ELR (cell line): ENCODE results near the gene CIAO3.

ENCODE experiments used
- DNase-seq: peaks from one replicate; pipeline ENCODE4 v3.0.0-alpha.2; 2015; ENCODE audit warnings: low read depth

The CIAO3 gene

DNA sequence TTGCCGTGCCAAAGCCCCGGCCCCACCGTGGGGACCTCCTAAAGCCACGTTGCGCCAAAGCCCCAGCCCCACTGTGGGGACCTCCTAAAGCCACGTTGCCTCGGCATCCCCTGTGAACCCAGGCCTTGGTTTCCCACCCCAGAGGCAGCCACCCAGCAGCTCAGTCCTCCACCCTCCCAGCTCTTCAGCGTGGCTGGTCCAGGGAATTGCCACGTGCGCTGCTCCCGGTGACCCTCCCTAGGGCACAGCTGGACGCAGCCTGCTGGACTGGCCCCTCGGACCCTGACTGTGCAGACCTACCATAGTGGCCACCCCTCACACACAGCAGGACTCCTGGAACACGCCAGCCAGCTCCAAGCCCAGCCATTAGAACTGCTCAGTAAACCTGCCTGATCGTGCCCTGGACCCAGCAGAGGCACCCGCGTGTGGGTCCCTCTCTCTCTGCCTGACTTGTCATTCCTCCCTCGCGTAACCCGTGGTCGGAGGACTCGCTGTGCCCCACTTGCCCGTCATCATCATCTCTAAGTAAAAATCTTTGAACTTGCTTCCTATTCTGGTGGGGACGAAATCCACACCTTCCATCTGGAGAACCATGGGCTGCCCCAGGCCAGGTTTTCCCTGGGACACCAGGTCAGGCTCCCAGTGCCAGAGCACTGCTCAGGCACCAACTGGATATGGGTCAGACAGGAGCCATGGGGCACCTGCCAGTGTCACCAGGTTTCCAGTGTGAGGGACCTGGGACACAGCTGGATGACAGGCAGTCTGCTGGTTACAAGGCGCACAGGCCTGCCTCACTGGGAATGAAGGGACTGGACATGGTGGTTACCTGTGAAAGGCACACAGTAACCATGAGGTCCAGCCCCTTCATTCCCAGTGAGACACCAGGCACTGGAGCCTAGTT lies 5.6 kb downstream of the CIAO3 start:
- DNase-seq: no peak

DNA sequence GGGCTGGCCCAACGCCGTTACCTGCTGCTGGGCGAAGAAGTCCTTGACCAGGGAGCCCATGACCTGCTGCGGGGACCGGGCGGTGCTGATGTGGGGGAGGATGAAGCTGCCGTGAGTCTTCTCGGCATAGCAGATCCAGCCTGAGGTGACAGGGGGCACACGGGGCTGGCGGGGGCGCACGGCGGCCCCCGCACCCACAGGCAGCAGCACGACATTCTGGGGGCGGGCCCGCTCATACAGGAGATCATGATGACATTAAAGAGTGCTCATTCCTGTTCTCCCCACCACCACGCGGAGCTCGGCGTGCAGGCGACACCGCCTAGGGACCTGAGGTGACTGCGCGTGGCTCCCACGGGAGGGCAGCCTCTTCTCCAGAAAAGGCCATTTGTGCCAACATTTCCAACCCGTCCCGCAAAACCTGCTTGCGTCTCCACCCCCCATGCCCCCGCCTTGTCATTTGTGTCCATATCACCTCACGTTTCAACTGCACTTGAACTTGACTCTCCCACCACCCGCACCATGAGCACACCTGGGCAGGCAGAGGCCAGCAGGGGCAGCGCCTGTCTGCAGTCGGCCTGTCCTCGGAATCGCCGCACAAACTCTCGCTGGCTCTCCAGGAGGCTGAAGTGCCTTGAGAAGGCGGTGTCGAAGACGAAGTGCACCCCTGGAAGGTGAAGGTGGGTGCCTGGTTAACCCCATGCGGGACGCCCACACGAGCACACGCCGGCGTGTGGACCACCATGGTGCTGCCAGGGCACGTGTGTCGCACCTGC lies 6.4 kb downstream of the CIAO3 start:
- DNase-seq: no peak

DNA sequence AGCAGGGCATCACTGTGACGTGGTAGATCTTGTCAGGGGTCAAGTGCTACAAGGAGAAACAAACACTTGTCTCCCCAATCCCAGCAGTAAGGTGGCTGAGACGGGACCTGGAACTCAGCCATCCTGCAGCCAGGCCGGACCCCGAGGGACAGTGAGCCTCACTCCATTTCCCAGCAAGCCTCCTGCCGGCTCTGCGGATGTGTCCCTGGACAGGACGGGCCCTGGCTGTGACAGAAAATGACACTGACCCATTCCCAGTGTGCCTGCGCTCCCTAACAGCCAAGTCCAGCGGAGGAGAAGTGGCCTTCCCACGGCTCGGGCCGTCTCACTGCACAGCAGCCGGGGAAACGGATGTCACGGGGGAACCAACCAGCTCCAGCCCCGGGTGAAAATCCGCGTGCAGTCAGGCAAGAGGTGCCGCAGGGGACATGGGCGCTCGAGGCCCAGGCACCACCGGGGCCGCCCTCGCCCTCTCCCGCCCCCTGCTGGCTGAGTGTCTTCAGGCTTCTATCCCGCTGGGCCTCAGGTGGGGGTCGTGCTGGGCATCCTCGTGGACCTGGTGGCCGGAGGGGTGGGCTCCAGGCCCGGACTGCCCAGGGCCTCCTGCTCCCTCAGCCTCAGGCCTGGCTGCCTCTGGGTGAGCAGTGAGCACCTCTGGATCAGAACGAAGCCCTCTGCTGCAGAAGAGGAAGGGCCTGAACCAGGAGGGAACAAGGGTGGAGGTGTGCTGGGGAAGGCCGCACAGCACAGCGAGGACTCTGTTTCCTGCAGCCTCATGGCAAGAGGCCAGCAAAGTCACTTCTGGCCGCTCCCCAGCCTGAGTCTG lies 7.2 kb downstream of the CIAO3 start:
- peak; percentile 24 for DNase-seq

DNA sequence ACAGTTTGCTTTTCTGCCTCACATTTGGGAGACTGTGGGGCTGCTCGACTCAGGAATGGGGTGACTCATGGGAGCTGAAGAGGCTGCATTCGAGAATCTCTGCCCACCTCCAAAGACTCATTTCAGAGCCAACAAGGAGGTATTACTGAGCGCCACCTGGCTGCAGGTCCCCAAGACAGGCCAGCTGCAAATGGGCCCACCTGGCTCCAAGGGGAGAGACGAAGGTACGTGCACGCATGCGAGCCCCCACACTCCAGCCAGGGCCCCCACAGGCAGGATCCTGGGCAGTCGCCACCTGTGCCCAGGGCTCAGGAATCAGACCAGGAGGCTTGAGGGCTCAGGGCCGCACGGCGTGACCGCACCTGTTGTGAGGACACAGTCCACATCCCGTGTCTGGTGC lies 7.9 kb downstream of the CIAO3 start:
- peak; percentile 54 for DNase-seq

DNA sequence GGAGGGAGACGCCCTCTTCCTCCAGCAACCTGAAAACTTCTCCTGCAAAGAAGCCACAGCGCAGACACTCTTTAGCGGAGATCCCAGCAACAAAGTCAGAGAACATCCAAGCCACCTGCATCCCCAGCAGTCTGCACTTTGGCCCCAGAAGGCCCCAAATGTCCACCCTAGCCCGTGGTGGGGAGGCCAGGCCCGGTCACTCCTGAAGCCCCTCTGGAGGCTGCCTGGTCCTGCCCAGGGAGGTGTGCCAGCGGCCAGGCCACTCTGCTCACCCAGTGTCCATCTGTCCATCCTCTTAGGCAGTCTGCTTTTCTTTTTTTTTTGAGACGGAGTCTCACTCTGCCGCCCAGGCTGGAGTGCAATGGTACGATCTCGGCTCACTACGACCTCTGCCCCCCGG lies 8.5 kb downstream of the CIAO3 start:
- no peak for DNase-seq

DNA sequence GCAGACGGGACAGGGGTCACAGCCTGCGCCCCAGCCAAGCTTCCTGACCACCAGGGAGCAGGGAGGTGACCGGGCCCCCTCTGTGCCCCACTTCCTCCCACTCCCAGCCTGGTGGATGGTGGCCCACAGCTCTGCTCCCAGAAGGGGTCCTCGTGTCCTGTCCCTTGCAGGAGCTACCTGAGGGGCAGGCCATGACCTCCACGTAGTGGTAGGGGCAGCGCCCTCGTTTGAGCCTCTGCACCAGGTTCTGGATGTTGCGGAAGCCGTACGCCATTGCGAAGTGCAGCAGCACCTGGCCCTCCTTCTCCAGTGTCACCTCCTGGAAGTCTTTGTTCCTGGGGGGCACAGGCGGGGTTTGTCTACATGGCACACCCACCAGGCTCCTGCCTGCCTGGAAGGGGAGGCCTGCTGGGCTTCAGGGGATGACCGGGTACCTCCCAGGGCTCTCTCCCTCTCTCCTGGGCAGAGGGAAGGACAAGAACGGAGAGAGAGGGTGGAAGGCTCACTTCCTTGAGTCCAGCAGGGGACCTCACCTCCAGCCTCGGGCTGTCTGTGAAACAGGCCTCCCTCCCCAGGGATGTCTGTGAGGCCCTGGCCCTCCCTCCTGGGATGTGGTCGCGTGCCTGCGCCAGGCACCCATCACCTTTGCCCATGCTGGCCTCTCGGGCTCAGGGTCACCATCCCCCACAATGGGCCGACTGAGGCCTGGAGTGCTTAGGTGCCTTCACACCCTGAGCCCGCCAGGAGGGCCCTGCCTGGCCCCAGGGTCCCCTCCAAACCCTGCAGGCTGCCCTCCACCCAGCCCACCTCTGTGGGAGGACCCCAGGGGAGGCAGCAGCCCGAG lies 9.9 kb downstream of the CIAO3 start:
- no peak for DNase-seq

DNA sequence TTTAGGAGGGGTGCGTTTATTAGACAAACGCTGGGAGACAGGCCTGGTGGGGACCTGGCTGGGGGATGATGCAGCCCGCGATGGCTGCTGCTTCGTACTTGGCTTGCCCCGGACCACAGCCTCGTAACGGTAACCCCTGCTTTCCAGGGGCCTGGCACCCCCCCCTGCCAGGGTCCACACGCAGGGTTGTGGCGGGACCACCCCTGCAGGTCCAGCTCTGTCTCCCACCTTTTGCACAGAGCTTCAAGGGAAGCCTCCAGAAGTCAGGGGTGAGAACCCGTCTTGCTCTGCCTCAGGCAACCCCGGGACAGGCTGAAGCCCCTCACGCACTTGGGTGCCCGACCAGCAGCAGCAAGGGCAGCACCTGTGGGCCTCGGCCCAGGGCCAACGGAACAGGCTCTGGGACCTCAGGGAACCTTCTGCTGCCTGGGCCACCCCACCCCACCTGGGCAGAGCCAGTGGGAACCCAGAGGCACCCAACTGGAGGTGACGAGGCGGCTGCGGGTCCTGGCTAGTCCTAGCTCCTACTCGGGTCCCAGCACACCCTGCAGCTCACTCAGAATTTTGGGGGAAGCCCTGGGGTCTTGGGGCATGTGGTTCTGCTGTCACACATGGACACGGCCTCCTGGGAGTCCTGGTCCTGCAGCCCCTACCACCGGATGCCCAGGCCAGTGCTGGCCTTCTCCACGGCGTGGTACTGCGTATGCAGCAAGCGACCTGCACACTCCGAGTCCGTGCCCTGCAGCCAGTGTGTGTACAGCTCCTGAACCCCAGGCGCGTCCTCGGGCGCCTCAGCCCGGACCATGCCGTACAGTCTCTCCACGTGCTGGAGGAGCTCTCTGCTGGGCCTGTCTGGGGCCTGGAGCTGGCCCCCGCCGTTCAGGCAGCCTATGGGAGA lies 10.8 kb downstream of the CIAO3 start:
- no peak for DNase-seq

DNA sequence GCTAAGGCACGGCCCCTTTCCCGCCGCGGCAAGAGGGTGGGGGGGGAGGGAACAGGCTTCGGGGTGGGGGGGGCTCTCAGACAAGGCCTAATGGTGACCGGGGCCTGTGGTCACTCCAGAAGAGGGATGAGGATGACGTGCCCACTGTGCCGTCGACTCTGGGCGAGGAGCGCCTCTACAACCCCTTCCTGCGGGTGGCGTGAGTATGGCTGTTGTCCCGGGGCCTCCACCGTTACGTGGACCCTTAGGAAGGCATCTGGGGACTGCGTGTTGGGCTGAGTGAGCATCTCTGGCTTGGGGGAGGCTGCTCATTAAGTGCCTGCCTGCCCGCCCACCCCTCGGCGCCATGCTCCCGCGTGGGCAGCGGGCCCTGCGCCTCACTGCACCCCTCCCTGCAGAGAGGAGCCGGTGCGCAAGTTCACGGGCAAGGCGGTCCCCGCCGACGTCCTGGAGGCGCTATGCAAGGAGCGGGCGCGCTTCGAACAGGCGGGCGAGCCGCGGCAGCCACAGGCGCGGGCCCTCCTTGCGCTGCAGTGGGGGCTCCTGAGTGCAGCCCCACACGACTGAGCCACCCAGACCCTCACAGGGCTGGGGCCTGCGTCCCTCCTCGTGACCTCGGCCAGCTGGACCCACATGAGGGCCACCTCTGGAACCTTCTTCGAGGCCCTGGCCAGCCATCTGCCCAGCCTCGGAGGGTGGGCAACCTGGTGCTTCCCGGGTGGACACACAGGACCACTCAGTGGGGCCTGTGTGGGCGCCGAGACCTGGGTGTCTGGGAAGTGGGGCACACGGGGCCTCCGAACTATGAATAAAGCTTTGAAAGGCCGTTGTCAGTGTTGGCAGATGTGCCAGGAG lies 11.7 kb downstream of the CIAO3 start:
- DNase-seq: no peak

DNA sequence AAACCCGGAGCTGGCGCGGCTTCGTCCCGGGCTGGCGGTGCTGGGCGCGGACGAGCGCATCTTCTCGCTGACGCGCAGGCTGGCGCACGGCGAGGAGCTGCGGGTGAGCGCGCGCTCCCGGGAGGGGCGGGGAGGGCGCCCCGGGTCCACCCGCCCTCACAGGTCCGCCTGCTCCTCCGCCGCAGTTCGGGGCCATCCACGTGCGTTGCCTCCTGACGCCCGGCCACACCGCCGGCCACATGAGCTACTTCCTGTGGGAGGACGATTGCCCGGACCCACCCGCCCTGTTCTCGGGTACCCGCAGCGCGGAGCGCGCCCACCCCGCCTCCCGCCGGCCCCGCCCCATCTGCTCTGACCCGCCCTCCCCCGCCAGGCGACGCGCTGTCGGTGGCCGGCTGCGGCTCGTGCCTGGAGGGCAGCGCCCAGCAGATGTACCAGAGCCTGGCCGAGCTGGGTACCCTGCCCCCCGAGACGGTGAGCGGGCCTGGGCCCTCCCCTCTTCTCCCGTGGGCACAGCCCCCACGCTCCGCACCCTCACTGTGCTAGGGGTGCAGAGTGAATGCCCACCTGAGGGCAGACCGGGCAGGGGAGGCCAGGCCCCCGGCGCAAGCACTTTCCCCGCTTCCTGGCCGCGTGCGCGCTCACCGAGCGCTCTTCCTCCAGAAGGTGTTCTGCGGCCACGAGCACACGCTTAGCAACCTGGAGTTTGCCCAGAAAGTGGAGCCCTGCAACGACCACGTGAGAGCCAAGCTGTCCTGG lies 12.5 kb downstream of the CIAO3 start:
- DNase-seq: peak; percentile 81

DNA sequence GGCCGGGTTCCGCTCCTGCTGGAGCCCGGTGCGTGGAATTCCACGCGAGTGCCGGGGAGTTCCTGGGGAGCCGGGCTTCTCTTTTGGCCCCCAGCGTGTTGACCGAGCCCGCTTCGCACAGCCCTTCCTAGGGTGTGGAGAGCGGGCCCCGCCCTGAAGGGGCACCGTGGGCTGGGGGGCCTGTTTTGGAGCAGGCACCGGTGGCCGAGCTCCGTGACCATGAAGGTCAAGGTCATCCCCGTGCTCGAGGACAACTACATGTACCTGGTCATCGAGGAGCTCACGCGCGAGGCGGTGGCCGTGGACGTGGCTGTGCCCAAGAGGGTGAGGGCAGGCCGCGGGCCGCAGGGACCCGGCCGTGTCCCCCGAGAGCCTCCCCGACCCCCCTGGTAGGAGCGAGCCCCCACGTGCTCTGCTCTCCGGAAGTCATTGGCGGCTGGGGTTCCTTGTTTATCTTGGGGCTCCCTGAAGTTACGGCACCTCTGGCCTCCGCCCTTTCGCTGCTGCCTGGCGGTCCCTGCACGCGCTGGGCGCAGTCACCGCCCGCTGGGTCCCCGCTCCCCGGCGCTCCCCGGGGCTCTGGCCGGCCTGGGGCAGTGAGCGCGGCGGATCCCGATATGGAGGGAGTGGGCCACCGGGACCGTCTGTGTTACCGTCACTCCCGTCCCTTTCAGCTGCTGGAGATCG lies 13.4 kb downstream of the CIAO3 start:
- no peak for DNase-seq

DNA sequence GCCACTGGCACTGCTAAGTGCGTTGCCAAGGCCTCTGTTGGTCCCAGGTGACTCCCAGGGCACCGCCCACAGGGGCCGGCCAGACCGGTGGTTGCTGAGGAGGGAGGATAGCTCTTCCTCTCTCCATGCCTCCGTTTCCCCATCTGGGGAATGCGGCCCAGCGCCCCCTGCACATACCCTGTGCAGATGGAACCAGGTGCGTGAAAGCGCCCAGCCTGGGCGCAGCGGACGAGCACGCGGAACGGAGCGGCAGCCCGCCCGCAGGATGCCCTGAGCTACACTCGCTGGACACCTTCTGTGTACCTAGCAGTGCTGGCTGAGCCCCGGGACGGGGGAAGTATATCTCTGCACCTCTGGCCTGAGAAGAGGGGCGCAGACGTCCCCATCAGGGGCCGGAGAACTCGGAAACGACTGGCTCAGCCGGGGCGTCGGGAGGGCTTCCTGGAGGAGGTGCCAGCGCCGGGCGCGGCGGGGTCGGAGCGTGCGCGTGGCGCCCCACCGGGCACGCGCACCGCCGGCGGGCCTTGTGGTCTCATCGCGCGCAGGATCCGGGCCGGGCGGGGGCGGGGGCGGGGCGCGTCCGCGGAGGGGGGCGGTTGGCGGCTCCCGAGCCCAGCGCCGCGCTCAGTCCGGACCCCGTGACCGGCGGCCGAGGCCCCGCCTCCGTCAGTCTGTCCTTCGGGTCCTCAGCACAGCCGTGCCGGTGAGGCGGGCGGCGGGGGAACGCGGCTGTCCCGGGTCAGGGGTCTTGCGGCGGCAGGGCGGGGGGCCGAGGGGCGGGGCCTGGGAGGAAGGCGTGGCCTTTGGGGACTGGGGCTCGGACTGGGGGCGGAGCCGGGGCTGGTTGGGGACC lies 14.1 kb downstream of the CIAO3 start, which contains the start of the genes CCDC78 and HAGHL:
Gene CCDC78, minus strand, starts transcription at position 6 of the 853 bp plus-strand sequence. CDS start 76 bp downstream, outside the sequence.
Gene HAGHL, plus strand, starts transcription at position 669 of the 853 bp plus-strand sequence. CDS start 404 bp downstream, outside the sequence.
- peak; percentile 52 for DNase-seq

DNA sequence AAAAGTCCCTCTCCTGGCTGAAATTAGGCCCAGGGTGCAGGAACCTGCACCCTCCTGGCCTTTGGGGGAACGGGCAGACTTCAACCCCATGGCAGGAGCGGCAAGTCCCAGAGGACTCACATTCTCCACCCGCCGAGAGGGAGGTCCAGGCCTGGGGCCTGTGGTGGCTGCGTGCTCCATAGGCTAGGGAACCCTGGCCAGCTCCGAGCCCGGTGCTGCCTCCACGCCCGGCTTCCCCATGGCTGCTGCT lies 14.7 kb downstream of the CIAO3 start:
- DNase-seq: no peak

DNA sequence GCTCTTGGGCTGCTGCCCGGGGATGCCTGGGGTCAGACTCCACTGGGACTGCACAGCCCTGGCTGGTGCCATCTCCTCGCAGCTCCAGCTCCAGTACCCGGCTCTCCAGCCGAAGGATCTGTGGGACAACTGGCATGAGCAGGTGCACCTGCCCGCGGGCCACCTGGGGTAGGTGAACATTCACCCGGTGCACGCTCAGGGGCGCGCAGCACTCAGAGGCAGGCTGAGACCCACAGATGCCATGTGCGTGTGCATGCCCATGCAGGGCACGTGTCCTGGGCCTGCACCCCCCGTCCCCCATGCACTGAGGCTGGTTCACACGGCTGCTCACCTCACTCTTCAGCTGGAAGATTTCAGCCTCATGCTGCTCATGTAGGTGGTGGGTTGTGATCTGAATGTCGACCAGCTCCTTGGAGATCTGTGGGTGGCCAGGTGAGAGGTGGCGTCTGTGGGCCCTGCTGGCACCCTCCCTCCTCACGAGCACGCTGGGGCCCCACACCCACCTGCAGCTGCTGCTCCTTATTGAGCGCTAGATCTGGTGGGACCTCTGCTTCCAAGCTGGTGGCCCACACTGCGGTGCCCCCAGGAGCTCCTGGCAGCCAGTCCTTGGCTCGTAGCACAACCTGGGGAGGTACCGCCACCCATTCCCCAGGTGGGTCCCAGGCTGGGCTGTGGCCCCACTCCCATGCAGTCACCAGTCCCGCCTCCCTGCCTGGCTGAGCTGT lies 15.2 kb downstream of the CIAO3 start:
- DNase-seq: no peak

DNA sequence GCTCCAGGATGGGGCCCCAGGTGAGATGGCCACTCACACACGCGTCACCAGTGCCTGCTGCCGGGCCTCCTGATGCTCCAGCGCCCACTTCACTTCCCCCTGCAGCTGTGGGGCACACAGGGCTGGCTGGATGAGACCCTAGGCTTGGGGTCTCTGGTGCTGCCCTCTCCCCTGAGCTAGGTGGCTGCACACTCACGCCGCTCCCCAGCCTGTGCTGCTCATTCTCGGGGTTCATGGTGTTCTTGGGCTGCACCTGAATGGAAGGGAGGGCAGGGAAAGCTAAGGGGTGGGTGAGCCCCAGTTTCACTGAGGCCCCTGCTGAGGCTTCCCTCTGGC lies 15.8 kb downstream of the CIAO3 start:
- DNase-seq: no peak

DNA sequence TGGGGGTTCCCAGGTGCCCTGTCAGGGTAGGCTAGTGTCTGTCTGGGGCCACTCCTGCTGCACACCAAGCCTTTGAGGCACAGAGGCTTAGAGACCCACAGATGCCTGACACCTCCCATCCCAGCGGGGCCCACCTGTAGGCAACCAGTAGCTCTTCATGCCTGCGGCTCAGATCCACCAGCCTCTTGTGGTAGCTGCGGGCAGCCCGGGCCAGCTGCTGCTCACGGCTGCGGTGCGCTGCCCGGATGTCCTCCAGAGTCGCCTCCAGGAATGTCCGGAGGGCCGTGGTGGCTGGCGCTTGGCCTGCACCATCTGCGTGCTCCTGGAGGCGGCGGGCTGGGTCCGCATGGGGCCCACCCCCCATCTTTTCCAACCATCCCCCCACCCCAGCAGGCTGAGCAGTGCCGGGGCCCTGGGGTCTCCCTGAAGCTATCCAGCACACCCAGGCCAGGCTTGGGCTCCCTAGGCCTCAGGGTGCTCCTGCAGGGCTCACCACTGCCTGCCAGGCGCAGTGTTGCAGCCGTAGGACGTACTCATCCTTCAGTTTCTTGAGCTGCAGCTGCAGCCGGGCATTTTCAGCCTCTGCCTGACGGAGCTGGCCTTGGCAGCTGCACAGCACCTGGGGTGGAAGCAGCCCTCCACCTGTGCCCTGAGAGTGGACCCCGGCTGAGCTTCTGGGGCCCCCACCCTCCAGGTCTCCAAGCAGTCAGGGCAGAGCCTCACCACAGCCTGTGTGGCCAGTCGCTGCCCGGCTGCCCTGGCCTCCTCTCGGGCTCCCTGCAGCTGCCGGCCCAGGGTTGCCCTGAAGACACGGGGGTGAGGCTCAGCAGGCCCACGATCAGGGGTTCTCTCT lies 16.4 kb downstream of the CIAO3 start:
- DNase-seq: no peak

DNA sequence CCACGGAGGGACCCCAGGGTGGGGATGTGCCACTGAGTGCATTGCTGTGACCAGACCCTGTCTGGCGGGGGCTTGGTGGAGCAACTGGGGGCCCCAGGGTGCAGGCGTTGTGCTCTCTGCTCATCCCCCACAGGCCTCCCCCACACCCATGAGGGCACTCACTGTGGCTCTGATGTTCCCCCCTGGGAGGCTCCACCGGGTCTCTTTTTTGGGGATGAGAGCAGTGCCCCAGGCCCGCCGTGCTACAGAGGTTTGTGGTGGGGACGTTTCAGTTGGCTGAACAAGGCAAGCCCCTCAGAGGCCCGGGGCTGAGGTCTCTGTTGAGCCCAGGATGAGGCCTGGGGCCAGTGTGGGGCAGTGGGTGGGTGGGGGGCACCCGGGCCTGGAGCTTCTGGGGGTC lies 17.1 kb downstream of the CIAO3 start:
- no peak for DNase-seq
